GM23248 (cell line): ENCODE data around the gene NFKBIE.

Experiments used
- EZH2 ChIP-seq: fragments of 200-600 bp; sonication (generic); IDR thresholded peaks from 2 replicates; pipeline ENCODE4 v1.6.1; 2018; ENCODE audit warnings: antibody characterized with exemption, mild to moderate bottlenecking; ENCODE audit not compliant: insufficient read depth, poor library complexity, severe bottlenecking
- EZH2phosphoT487 ChIP-seq: fragments of 200-600 bp; sonication (generic); IDR thresholded peaks from 2 replicates; pipeline ENCODE4 v1.6.1; 2018; ENCODE audit warnings: antibody characterized with exemption, moderate library complexity, mild to moderate bottlenecking, low read depth; ENCODE audit not compliant: insufficient read depth

DNA sequence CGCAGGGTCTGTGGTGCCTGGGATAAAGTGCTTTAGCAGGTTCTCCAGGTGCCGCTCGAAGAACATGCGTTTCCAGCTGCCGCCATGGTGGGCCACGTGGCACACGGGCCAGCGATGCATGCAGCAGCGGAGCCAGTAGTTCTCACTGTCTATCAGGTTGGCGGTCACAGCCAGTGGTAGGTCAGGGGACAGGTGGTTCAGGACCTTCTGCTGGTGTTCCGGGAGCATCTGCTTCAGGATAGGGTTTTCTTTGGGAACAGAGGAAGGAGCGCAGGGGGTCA lies 20.9 kb upstream of the NFKBIE start:
- TF ChIP-seq EZH2 (no peak), EZH2phosphoT487 (no peak)
